Hematopoietic multipotent progenitor cell treated with erythropoietin and hydrocortisone succinate and interleukin-3 and kit ligand, for 17 days (in vitro differentiated cells): ENCODE data around the gene SIGLEC8.
A peak's percentile ranks its signal among the peaks of the same experiment; 100 is the strongest.
"Not testable (repeated sequence)": the region's sequence is repeated elsewhere in the genome, so short reads cannot be mapped to it uniquely, and the experiment has no call there.

Experiments used
- DNase-seq: peaks from one replicate; pipeline ENCODE4 v3.0.0-alpha.2; 2015; ENCODE audit warnings: low spot score

SIGLEC8 gene

DNA sequence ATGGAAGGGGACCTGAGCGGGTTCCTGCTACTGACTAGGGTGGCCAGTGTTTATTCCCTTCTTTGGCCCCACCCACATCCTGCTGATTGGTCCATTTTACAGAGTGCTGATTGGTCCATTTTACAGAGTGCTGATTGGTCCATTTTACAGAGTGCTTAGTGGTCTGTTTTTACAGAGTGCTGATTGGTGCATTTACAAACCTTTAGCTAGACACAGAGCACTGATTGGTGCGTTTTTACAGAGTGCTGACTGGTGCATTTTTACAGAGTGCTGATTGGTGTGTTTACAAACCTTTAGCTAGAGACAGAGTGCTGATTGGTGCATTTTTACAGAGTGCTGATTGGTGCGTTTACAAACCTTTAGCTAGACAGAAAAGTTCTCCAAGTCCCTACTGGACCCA, 10.7 kb downstream of the SIGLEC8 start:
- DNase-seq: not testable (repeated sequence)

DNA sequence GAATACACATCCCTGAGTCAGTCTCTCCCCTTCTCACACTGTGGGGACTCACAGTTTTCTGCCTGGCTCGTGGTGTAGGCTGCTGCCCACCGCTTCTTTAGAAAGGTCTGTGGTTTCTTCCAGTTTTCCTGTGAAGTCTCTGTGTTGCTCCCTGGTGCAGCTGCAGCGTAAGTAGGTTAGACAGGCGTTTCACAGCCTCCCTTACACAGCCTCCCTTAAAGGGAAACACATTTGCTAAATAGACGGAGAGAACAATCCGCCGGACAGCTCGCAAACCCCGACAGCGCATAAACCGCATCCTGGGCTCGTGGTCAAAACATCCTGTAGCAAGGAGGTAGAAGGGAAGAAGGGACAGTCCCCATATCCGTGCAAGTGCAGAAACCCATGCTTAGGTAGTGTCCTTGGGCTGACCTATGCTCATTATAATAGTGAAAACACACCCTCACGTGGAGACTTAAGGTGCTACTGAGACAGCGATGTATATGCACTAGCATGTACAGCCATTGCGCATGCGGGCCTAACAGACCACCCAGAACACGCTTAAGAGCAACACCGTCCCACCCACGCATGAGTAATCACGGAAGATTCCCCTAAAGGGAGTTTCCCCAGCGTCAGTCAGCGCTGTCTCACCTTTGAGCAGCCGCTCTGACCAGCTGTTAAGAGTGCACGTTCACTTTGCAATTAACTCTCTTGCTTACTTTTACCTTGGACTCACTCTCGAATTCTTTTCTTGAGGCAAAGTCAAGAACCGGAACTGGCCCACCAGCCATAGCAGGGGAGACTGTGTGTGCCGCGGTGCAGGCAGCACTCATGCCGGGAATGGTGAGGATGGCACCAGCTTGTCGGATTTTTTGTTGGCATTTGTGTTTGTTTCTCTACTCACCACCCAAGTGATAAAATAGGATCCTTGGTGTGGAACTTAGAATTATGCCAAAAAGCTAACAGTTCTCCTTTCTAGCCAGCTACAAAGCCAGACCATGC, 16.6 kb downstream of the SIGLEC8 start:
- DNase-seq: no peak

DNA sequence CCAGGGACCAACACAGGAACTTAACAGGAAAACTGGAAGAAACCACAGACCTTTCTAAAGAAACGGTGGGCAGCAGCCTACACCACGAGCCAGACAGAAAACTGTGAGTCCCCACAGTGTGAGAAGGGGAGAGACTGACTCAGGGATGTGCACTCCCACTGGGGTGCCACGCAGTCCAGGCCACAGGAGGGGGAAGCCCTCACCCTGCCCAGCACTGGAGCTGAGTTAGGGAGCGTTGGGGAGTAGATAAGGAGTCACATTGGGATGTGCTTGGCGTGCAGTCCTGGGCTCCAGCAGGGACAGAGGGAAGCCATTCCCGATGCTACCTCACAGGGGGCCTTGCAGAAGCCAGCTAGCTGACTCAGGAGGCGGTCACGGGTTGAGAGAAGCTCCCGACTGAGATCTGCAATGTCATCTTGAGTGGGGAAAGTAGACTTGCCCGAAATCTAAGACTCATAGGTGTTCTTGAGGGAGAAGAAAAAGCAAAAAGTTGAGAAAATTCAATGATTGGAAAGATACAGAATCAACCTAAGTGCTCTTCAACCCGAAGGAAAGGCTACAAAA, 17.3 kb downstream of the SIGLEC8 start:
- DNase-seq: no peak

DNA sequence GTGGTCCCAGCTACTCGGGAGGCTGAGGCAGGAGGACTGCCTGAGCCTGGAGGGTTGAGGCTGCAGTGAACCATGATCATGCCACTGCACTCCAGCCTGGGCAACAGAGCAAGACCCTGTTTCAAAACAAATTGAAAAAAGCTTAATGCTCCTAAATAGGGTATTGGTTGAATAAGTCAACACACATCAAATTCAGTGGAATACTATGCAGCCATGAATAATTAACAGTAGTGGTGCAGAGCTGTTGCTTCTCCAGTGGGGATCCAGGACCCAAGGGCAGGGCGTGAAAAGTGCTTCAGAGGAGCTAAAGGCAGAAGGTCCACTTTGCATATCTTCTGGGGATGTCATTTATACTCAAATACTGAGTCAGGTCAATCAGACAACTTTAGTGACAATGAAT, 18.2 kb downstream of the SIGLEC8 start:
- no peak for DNase-seq

DNA sequence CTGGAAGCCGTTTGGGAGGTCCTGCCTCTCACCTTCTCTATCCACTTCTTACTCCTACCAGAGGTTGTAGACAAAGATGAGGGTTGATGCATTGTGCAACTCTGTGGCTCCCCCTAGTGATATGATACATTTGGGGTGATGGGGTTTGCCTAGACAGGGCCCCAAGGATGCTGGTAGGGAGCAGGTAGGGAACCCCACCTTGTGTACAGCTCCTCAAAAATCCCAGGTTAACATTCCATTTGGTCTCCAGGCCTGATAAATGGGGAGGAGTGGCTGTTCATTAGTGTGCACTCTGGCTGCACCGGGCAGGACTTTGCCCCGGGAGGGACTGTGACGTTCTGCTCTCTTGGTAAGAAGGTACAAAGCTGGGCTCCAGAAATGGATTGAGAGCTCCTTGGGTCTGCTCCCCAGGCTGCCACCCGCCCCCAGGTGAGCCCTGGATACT, 19.2 kb downstream of the SIGLEC8 start:
- DNase-seq: peak; percentile 38

DNA sequence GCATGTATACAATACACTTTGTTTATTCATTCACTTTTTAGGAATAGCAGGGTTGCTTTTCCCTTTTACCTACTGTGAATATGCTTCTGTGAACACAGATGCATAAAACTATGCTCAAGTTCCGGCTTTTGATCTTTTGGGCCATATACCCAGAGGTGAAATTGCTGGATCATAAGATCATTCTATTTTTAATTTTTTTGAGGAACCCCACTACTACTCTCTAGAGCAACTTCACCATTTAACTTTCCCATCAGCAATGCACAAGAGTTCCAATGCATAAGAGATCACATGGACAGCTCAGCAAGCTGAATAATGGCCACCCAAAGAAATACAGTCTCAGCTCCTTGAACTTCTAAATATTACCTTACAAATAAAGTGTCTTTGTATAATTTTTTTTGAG, 23.8 kb downstream of the SIGLEC8 start:
- DNase-seq: no peak

DNA sequence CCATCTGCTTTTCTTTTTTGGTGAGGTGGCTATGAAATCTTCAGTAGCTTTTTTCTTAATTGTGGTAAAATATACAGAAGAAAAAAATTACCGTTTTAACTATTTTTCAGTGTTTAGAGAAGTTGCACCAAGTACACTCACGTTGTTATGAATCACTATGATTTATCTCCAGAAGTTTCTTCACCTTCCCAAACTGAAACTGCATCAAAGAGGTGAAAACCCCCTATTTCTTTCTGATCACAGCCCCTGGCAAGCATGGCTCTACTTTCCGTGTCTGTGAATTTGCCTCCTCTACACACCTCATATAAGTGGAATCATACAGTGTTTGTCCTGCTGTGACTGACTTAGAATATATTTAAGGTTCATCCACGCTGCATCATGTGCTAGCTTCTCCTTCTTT, 25.2 kb downstream of the SIGLEC8 start:
- DNase-seq: no peak

DNA sequence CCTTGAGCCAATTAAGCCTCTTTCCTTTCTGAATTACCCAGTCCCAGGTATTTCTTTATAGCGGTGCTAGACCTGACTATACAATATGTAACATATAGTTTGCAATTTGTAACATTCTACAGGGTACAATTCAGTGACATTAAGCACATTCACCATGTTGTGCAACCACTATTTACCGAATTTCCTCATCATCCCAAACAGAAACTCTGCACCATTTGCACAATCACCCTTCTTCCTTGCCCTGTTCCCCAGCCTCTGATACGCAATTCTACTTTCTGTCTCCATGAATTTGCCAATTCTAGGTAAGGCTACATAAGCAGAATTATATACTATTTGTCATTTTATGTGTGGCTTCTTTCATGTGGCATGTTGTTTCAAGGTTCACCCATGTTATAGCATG, 27.1 kb downstream of the SIGLEC8 start:
- no peak for DNase-seq

DNA sequence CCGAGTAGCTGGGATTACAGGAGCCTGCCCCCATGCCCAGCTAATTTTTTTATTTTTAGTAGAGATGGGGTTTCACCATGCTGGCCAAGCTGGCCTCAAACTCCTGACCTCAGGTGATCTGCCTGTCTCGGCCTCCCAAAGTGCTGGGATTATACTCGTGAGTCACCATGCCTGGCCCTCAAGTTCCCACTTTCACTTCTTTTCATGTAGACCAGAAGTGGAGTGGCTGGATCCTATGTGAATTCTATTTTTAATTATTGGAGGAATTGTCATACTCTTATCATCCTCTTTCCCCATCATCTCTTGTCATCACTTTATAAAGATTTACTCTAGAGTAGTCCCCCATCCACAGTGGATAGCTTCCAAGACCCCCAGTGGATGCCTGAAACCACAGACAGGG, 28.0 kb downstream of the SIGLEC8 start:
- DNase-seq: no peak

DNA sequence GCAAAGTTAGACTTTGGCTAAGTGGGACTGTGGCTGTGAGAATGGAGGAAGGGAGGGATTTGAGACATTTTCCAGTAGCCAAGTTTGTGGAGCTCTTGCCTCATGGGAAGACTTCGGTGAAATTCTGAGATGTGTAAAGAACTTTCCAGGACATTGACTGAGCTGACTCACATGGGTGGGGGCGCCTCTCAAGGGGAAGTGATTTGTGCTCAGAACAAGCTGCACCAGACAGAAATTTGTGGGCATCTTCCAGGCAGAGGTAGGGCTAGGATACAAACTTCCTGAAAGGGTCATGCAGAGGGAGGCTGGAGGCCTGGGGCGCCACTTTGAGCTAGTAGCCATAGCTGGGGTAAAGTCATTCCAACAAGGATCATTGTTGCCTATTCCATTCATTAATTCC, 31.1 kb downstream of the SIGLEC8 start:
- DNase-seq: no peak

DNA sequence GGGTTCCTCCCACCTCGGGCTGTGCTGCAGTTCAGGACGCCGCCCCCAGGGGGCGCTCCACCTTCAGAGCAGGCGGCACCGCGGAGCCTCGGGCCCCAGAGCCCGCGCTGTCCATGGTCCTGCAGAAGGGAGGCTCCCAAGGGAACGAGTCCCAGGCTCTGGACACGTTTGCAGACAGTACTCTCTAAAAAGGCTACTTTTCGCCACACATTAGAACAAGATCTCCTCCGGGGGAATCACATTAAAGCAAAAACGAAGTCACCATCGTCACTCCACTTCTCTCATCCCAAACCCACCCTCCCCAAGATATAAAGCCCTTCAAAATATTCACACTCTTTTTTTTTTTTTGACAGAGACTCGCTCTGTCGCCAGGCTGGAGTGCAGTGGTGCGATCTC, 36.2 kb downstream of the SIGLEC8 start:
- DNase-seq: peak; percentile 82

DNA sequence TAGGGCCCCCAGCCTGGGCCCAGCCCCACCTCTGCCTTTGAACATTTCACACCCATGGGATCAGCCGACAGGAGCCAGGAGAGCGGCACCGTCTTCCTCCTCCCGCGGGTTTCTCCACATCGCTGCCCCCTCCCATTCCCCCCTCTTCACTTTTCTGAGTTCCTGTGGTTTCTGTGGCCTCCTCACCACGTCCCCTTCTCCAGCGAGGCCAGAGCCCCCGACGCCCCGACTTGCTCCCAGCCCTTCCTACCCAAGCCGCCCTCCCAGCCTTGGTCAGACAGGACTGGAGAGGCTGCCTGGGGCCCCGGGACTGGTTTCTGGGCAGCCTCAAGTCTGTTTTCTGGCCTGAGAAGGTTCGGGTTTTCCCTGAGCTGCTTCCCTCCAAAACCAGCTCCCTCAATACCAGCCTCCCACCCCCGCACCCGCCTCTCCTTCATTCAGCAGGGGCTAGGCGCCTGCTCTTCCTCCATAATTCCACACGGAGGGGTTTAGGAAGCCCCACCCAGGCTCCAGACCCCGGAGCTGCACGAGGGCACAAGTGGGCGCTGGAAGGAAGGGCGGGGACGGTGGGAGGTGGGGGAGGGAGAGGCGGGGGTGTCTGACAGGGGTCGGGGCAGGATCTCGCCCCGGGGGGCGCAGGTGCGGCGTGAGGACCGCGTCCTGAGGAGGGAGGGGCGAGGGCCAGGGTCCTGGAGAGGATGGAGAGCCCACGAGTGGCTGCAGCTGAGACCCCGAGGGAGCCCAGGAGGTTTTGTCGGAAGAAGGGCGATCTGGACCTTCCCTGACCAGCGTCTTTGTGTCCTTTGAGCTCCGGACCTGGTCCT, 36.8 kb downstream of the SIGLEC8 start:
- no peak for DNase-seq

DNA sequence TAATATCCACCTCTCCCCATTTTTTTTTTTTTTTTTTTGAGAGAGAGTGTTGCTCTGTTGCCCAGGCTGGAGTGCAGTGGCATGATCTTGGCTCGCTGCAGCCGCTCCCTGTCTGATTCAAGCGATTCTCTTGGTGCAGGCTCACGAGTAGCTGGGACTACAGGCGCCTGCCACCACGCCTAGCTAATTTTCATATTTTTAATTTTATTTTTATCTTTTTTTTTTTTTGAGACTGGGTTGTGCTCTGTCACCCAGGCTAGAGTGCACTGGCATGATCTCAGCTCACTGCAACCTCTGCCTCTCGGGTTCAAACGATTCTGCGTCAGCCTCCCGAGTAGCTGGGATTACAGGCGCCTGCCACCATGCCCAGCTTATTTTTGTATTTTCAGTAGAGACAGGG, 37.7 kb downstream of the SIGLEC8 start:
- DNase-seq: not testable (repeated sequence)

DNA sequence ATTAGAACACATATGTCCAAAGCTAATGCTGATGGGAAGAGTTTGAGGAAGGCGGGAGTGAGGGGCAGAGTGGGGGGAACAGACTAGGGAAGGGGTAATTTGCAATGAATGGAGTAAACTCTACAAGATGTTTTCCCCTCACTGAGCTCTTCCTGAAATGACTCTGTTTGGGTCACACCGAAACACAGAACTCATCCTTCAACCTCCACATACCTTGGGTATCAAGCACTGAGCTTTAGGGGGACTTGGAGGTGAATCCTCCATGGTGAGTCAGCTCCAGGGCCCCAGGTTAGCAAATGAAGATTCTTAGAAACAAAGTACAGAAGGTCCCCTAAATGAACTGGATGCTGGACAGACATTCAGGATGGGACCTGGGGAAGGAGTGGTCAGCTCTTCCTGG, 39.5 kb downstream of the SIGLEC8 start:
- DNase-seq: no peak

DNA sequence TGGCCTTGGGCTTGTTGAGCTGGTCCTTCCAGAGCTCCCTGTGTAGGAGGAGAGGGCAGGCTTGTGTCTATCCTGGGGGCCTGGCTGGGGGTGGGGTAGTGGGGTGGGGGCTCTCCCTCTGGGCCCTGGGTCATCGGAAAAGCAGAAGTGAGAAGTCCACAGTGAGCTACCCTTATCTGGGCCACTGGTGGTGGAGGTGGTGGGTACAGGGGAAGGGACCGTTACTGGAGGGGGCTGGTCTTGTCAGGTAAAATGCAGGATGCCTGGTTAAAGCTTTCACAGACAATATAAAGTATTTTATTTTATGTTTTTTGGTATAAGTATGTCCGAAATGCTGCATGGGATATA, 40.5 kb downstream of the SIGLEC8 start:
- DNase-seq: no peak

DNA sequence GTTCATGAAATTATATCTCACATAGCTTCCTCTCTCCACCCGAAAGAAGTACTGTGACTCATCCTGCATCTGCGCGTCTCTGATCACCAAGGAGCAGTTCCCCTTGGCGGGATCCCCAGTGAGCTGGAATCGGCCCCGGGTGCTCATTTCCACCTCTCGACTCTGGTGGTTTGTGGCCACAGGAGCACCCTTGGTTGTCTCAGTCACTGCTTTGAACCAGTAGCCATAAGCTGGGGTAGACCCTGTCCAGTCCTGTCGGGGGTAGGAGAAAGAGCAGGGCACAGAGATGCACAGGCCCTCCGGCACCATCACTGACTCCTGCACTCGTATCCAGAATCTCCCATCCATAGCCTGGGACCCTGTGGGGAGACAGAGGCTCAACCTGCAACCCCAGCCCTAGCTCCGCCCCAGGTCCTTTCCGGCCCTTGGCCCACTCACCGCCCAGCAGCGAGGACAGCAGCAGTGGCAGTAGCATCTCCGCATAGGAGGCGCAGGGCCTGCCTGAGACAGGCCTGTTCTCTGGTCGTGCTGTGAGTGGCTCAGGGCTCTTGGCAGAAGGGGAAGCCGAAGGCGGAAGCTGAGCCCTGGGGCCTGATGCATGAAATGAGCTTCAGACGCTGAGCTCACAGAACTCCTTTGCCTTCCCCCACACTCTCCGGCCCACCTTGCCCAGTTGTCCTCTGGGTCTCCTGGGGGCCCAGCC, 41.0 kb downstream of the SIGLEC8 start, which contains the start of gene SIGLEC10:
Gene SIGLEC10, minus strand, starts transcription at position 536 of the 703 bp plus-strand sequence. Its CDS starts 61 bp downstream, at position 475.
- DNase-seq: no peak

DNA sequence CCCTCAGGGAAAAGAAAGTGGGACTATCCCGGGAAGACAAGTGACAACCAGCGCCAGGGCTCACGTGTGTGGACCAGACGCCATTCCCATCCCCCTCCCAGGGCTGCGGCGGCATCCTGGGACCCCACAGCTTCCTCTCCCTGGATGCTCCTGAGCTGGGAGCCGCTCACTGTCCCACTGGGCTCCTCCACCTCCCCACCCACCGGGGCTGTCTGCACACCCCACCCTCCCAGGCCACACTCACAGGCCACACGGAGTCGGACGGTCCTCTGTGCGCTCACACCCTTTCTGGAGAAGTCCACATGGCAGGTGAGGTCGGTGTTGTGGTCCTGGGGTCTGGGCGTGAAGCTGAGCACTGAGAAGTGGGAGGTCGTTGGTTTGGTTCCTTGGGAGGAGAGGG, 41.8 kb downstream of the SIGLEC8 start:
- not testable (repeated sequence) for DNase-seq

DNA sequence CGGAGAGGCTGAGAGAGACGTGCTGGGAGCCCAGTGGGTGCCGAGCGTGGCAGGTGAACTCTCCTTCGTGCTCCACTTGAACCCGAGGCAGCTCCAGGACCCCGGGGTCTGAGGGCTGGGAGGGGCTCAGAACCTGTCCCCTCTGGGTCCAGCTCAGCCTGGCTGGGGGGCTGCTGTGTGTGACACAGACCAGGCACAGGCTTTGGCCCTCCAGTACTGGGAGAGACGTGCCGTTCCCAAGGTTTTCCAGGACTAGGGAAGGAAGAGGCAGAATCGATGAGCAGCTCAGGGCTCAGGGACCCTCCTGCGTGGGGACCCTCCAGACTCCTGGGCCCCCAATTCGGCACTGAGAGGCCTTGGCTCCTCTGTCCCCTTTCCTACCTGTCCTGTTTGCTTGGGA, 43.1 kb downstream of the SIGLEC8 start:
- DNase-seq: no peak

DNA sequence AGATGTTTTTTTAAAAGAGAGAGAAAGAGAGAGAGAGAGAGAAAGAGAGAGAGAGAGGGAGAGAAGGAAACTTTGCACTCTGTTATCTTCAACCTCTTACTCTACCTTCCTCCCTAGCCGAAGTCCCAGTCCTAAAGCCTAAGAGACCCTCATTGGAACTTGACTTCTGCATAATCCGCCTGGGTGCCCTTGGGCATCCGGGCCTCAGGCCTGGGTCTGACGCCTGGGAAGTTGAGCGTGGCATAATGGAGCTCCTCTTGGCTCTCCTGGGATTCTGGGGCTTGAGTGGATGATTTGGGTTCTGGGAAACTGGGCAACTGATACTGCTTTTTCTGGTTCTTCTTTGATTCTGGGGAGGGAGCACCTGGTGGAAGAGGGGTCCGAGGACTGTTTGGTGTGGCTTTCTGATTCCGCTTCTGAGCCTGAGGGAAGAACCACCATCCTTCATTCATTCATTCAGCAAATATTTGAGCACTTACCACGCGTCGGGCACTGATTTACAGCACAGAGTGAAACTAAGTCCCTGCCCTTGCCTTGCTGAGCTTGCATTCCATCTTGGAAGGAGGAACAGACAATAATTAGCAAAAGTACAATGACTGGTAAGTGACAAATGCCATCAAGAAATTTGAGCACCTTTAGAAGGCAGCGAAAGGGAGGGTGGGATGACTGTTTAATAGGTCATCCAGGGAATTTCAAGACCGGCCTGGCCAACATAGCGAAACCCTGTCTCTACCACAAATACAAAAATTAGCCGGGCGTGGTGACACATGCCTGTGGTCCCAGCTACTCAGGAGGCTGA, 47.1 kb downstream of the SIGLEC8 start:
- no peak for DNase-seq

DNA sequence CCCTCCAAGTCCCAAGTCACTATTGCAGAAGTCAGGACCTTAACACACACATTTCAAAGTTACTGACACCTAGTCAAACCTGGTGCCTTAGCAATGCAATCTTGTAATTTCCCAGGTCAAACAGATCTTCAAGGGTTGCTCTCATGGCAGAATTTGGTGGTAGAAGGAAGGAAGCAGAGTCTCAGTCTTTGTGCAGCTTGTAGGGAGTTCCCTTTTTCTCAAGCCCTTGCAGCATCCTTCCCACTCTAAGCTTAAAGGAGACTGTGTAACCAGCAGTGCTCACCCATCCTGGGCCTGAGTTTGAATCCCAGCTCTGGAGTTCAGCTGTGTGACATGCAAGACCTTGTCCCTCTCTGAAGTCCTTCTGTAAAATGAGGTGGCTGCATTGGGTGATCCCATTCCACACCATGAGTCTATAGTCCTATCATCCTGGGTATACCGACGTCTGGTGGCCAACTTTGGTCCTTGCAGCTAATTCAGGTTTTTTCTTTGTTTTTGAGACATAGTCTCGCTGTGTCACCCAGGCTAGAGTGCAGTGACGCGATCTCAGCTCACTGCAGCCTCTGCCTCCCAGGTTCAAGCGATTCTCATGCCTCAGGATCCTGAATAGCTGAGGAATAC, 50.6 kb downstream of the SIGLEC8 start:
- DNase-seq: peak; percentile 42

DNA sequence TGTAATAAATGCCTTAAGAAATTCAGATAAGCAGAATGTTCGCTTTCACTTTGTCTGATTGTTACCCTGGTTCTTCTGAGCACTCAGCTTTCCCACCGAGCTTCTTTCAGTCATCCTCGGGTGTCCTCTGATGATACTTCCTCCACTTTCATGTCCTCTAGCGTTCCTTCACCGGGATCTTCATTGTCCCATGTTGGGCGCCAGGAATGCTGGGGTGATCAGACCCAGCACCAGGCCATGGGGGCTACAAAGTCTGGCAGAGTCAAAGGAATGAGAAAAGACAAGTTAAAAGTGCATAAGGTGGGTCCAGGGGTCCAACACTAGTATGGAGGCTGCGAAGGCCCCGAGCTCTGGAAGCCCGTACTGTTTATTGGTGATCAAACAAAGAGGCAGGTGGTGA, 56.1 kb downstream of the SIGLEC8 start:
- no peak for DNase-seq
